Thyroid gland (tissue), 4 donors: ENCODE data around the gene BRINP3.
"Not testable (repeated sequence)": the region's sequence is repeated elsewhere in the genome, so short reads cannot be mapped to it uniquely, and the experiment has no call there.

Experiments used
- CTCF ChIP-seq, 6 experiments: fragments of 200-600 bp in 3 of 6; fragments of 450-650 bp in 3 of 6; sonication (generic) in 3 of 6; IDR thresholded peaks; one replicate each; pipeline ENCODE4 v1.5.1; 2016 to 2019; ENCODE audit warnings: antibody characterized with exemption in 6 of 6, mild to moderate bottlenecking in 2 of 6, inconsistent platforms in 1 of 6, moderate library complexity in 1 of 6
- POLR2A ChIP-seq, 2 donors: fragments of 450-650 bp; IDR thresholded peaks; one replicate each; pipeline ENCODE4 v1.6.1; 2017; ENCODE audit warnings: antibody characterized with exemption in 2 of 2, mild to moderate bottlenecking in 2 of 2, moderate library complexity in 1 of 2

- not testable (repeated sequence) for TF ChIP-seq CTCF, POLR2A (IDR thresholded peaks at IDR 0.05)
Measured at GRCh38 chr1:190120564-190120963, 357.1 kb downstream of the BRINP3 start.
